ENCODE measurements around the gene SLC35A3. TPM values are rescaled to one million over a fixed set of nuclear protein-coding genes. Genes with fewer than 3 reads are reported as not detected.

The SLC35A3 gene
- polyA plus RNA-seq, 1 donor, result 41.7 TPM

DNA sequence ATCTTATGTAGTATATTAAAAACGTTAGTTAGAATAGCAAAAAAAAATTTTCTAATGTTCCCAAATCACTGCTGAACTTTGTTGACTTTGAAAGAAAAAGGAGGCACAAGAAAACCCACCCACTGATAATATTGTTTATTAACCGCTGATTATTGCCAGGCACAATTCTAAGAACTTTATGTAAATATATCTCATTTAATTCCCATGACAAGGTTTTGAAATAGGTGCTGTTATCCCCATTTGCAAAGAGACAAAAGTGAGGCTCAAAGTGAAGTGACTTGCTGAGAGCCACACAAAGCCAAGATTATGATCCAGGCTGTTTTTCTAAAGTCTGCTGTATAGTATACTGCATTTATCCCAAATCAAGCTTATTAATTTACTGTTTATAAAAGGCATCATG lies 106.5 kb downstream of the SLC35A3 start:
- DNase-seq, result no peak

GRCh38 chr1:100076744-100077143 lies 106.9 kb downstream of the SLC35A3 start:
- DNase-seq, result no peak

- DNase-seq, result no peak
Measured at GRCh38 chr1:100077531-100077930, 107.7 kb downstream of the SLC35A3 start.

- no peak for DNase-seq
Measured at GRCh38 chr1:100080331-100080730, 110.5 kb downstream of the SLC35A3 start.

Other genes starting within 250 kb of the SLC35A3 start
- 10.7 TPM for gene FRRS1, start 203.4 kb upstream of the SLC35A3 start, polyA plus RNA-seq (ENCODE audit: insufficient read length)
- gene AGL, start 119.6 kb upstream of the SLC35A3 start, polyA plus RNA-seq (ENCODE audit: insufficient read length), result 34.3 TPM
- gene SASS6, start 162.9 kb downstream of the SLC35A3 start, polyA plus RNA-seq (ENCODE audit: insufficient read length), result 12.2 TPM
- gene TRMT13, start 163.2 kb downstream of the SLC35A3 start, polyA plus RNA-seq (ENCODE audit: insufficient read length), result 44.2 TPM
- 4.6 TPM for gene LRRC39, start 208.3 kb downstream of the SLC35A3 start, polyA plus RNA-seq (ENCODE audit: insufficient read length)

Data from left kidney (tissue), 2 donors.